Right lobe of liver (tissue), 6 donors: ENCODE measurements around the gene CEPT1. TPM values are rescaled to one million over a fixed set of nuclear protein-coding genes. Genes with fewer than 3 reads are reported as not detected.

Experiments used
- ATAC-seq, 4 donors: fragments of 200-7000 bp; cut with Tn5 transposase; one replicate each; pipeline ENCODE4 v1.9.1; 2020; ENCODE audit warnings: mild to moderate bottlenecking in 4 of 4, moderate library complexity in 4 of 4
- DNase-seq, 3 donors: peaks; one replicate each; pipeline ENCODE4 v3.0.0-alpha.2; 2020
- H3K27ac ChIP-seq, 3 donors: fragments of 200-600 bp; one replicate each; pipeline ENCODE4 v1.8.0; 2022
- H3K27me3 ChIP-seq, 2 donors: fragments of 200-600 bp; one replicate each; pipeline ENCODE4 v1.8.0; 2022
- H3K36me3 ChIP-seq, 4 donors: fragments of 200-600 bp; sonication (generic) in 1 of 4; one replicate each; pipeline versions ENCODE4 v1.5.1 to v1.8.0; 2017 to 2022; ENCODE audit warnings: control low read depth in 1 of 4
- H3K4me1 ChIP-seq, 4 donors: fragments of 200-600 bp; sonication (generic) in 1 of 4; one replicate each; pipeline versions ENCODE4 v1.5.1 to v1.8.0; 2017 to 2022; ENCODE audit warnings: control low read depth in 1 of 4
- H3K4me3 ChIP-seq, 3 donors: fragments of 200-600 bp; one replicate each; pipeline ENCODE4 v1.8.0; 2022
- H3K9me3 ChIP-seq, 4 donors: fragments of 200-600 bp; sonication (generic) in 1 of 4; one replicate each; pipeline versions ENCODE4 v1.5.1 to v1.8.0; 2017 to 2022; ENCODE audit warnings: control low read depth in 1 of 4
- POLR2A ChIP-seq: fragments of 450-650 bp; IDR thresholded peaks from one replicate; pipeline ENCODE4 v1.6.1; 2017; ENCODE audit warnings: antibody characterized with exemption, mild to moderate bottlenecking
- WGBS: methylation state at CpG from one replicate; pipeline ENCODE4 v1.1.6; 2018; ENCODE audit warnings: low coverage, low lambda C conversion rate; ENCODE audit not compliant: insufficient coverage; ENCODE audit errors: missing lambda C conversion rate; 5-methylcytosine and 5-hydroxymethylcytosine counted together
- intact Hi-C, 2 donors: fragments of 100-400 bp; cut with DNase I; formaldehyde crosslinking; loops; one replicate each; pipeline versions ENCODE4 v1.11.2 to v1.14.1; 2022
- total RNA-seq, 6 experiments: library from RNA; depleted of rRNA in 2 of 6; stranded (reverse); fragments of >200 nt in 2 of 6; fragmentation: NEBNext Ultra II Directional in 3 of 6; extraction: Animal tissue kit (Norgen Biotek cat#: 25700) in 3 of 6; gene quantifications; one replicate each; pipeline versions ENCODE4 v1.1.0 to v1.2.4, GENCODE V29; 2016 to 2023
- TF ChIP-seq, protein P1 (sequence below), 4 donors: fragments of 200-600 bp in 3 of 4; fragments of 450-650 bp in 1 of 4; IDR thresholded peaks; one replicate each; pipeline versions ENCODE4 v1.5.1 to v1.8.0; 2016 to 2022; ENCODE audit warnings: antibody characterized with exemption in 4 of 4, mild to moderate bottlenecking in 2 of 4
- donor health status: DM: no; HTN: yes; CAD: no.
- donor health status: DM: no; HTN: no; CAD: no.
- donor health status: DM: no; HTN: no; CAD: no.
- donor health status: DM: no; HTN: yes; CAD: no.
- donor health status: DM: no; HTN: yes; CAD: no.

The CEPT1 gene
- total RNA-seq, 6 experiments from 2014 or later: 21.9 to 35.0 (median 27.8) TPM

- intact Hi-C loops: no loop called here
- Histone ChIP-seq H3K4me3 (no peak overlapping the region), H3K36me3 (peaks cover 0 to 38% (median 3%) of the 10 kb centered on the region in 4 donors), H3K27ac (no peak overlapping the region), H3K27me3 (no peaks in the 10 kb centered on the region), H3K4me1 (no peaks in the 10 kb centered on the region), H3K9me3 (no peaks in the 10 kb centered on the region)
- ATAC-seq: no peak
- no peak for DNase-seq
- WGBS: 88% methylated on average over 1 of the region's 1 CpG
- no peak for TF ChIP-seq POLR2A
- TF ChIP-seq, protein P1, sequence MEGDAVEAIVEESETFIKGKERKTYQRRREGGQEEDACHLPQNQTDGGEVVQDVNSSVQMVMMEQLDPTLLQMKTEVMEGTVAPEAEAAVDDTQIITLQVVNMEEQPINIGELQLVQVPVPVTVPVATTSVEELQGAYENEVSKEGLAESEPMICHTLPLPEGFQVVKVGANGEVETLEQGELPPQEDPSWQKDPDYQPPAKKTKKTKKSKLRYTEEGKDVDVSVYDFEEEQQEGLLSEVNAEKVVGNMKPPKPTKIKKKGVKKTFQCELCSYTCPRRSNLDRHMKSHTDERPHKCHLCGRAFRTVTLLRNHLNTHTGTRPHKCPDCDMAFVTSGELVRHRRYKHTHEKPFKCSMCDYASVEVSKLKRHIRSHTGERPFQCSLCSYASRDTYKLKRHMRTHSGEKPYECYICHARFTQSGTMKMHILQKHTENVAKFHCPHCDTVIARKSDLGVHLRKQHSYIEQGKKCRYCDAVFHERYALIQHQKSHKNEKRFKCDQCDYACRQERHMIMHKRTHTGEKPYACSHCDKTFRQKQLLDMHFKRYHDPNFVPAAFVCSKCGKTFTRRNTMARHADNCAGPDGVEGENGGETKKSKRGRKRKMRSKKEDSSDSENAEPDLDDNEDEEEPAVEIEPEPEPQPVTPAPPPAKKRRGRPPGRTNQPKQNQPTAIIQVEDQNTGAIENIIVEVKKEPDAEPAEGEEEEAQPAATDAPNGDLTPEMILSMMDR (IDR thresholded peaks at IDR 0.05): no peak
Measured at GRCh38 chr1:111126354-111126753, 13.7 kb upstream of the CEPT1 start.

GRCh38 chr1:111127923-111128643, 11.9 kb upstream of the CEPT1 start:
- Histone ChIP-seq H3K4me3 (no peak overlapping the region), H3K27me3 (no peaks in the 10 kb centered on the region), H3K9me3 (no peaks in the 10 kb centered on the region), H3K36me3 (peaks cover 0 to 38% (median 3%) of the 10 kb centered on the region in 4 donors), H3K27ac (no peak overlapping the region), H3K4me1 (no peaks in the 10 kb centered on the region)
- 69% methylated on average over 3 of the region's 3 CpGs for WGBS
- ATAC-seq (peak; percentile 28 to 64 (median 51)), DNase-seq (no peak)
- TF ChIP-seq POLR2A: no peak
- TF ChIP-seq, protein P1 (IDR thresholded peaks at IDR 0.05): no peak
- intact Hi-C loops: no loop called here

GRCh38 chr1:111129376-111129775, 10.6 kb upstream of the CEPT1 start:
- intact Hi-C loops: no loop called here
- H3K27me3 ChIP-seq: no peaks in the 10 kb centered on the region
- H3K36me3 ChIP-seq: peaks cover 0 to 29% (median 3%) of the 10 kb centered on the region in 4 donors
- H3K9me3 ChIP-seq: no peaks in the 10 kb centered on the region
- no peaks in the 10 kb centered on the region for H3K4me1 ChIP-seq
- H3K27ac ChIP-seq: no peak overlapping the region
- TF ChIP-seq, protein P1 (IDR thresholded peaks at IDR 0.05): no peak
- no peak for TF ChIP-seq POLR2A
- no peak overlapping the region for H3K4me3 ChIP-seq
- WGBS: 25% methylated on average over 1 of the region's 1 CpG
- no peak for ATAC-seq
- no peak for DNase-seq

GRCh38 chr1:111131693-111132092, 8.3 kb upstream of the CEPT1 start:
- no peaks in the 10 kb centered on the region for H3K4me1 ChIP-seq
- ATAC-seq: no peak
- 75% methylated on average over 4 of the region's 4 CpGs for WGBS
- intact Hi-C loops: no loop called here
- H3K27me3 ChIP-seq: no peaks in the 10 kb centered on the region
- TF ChIP-seq, protein P1 (IDR thresholded peaks at IDR 0.05): no peak
- TF ChIP-seq POLR2A: no peak
- H3K4me3 ChIP-seq: no peak overlapping the region
- H3K36me3 ChIP-seq: peaks cover 0 to 28% (median 3%) of the 10 kb centered on the region in 4 donors
- no peaks in the 10 kb centered on the region for H3K9me3 ChIP-seq
- no peak overlapping the region for H3K27ac ChIP-seq
- DNase-seq: no peak
